GM23248 (cell line): ENCODE measurements around the gene C6orf15.

Source experiments
- EZH2 ChIP-seq: fragments of 200-600 bp; sonication (generic); IDR thresholded peaks from 2 replicates; pipeline ENCODE4 v1.6.1; 2018; ENCODE audit warnings: antibody characterized with exemption, mild to moderate bottlenecking; ENCODE audit not compliant: insufficient read depth, poor library complexity, severe bottlenecking
- EZH2phosphoT487 ChIP-seq: fragments of 200-600 bp; sonication (generic); IDR thresholded peaks from 2 replicates; pipeline ENCODE4 v1.6.1; 2018; ENCODE audit warnings: antibody characterized with exemption, moderate library complexity, mild to moderate bottlenecking, low read depth; ENCODE audit not compliant: insufficient read depth

DNA sequence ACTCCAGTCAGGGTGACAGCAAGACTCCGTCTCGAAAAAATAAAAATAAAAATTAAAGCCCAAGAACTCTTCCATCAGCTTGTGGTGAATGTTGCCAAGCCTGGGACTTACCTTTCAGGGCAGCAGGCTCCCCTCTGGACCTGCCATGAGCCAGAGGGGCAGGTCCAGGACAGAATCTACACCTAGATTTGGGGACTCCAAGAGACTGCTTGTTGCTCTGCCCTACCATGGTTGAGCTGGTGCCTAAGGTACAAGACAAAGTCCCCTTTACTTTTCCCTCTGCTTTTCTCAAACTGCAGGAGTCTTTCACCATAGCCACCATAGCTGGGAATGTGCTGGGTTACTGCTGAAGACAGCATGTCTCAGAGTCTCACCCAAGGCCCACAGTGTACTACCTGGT lies 9.2 kb downstream of the C6orf15 start:
- no peak for TF ChIP-seq EZH2
- no peak for TF ChIP-seq EZH2phosphoT487
